Upper lobe of left lung (tissue), 6 donors: Measurements from ENCODE around the gene METRN. TPM values are rescaled to one million over a fixed set of nuclear protein-coding genes. Genes with fewer than 3 reads are reported as not detected.

Source experiments
- ATAC-seq, 2 donors: fragments of 200-7000 bp; cut with Tn5 transposase; one replicate each; pipeline ENCODE4 v1.9.1; 2022; ENCODE audit warnings: mild to moderate bottlenecking in 2 of 2, moderate library complexity in 2 of 2; ENCODE audit not compliant: low FRiP score in 2 of 2
- DNase-seq, 2 donors: peaks; one replicate each; pipeline ENCODE4 v3.0.0-alpha.2; 2019 to 2020
- H3K27ac ChIP-seq, 4 donors: fragments of 200-600 bp; sonication (generic); one replicate each; pipeline ENCODE4 v1.5.1; 2016 to 2019
- H3K27me3 ChIP-seq, 4 donors: fragments of 200-600 bp; sonication (generic); one replicate each; pipeline ENCODE4 v1.5.1; 2017 to 2019
- H3K36me3 ChIP-seq, 4 donors: fragments of 200-600 bp; sonication (generic); one replicate each; pipeline ENCODE4 v1.5.1; 2016 to 2019
- H3K4me1 ChIP-seq, 4 donors: fragments of 200-600 bp; sonication (generic); one replicate each; pipeline ENCODE4 v1.5.1; 2018 to 2019
- H3K4me3 ChIP-seq, 4 donors: fragments of 200-600 bp; sonication (generic); one replicate each; pipeline ENCODE4 v1.5.1; 2017 to 2019; ENCODE audit warnings: mild to moderate bottlenecking in 2 of 4, moderate library complexity in 1 of 4
- H3K9me3 ChIP-seq, 4 donors: fragments of 200-600 bp; sonication (generic); one replicate each; pipeline ENCODE4 v1.5.1; 2018 to 2019
- EP300 ChIP-seq, 4 donors: sonication (generic); formaldehyde crosslinking; IDR thresholded peaks; one replicate each; pipeline ENCODE4 v1.5.1; 2017; ENCODE audit warnings: antibody characterized with exemption in 4 of 4, control low read depth in 2 of 4
- POLR2A ChIP-seq, 4 donors: fragments of 450-650 bp; IDR thresholded peaks; one replicate each; pipeline ENCODE4 v1.5.1; 2016 to 2017; ENCODE audit warnings: antibody characterized with exemption in 4 of 4, mild to moderate bottlenecking in 2 of 4
- POLR2AphosphoS5 ChIP-seq, 2 donors: sonication (generic); formaldehyde crosslinking; IDR thresholded peaks; one replicate each; pipeline ENCODE4 v1.5.1; 2017; ENCODE audit warnings: antibody characterized with exemption in 2 of 2
- WGBS, 2 donors: methylation state at CpG; one replicate each; pipeline ENCODE4 v1.1.5; 2017 to 2018; 5-methylcytosine and 5-hydroxymethylcytosine counted together
- total RNA-seq, 6 donors: library from RNA; depleted of rRNA in 4 of 6; stranded (reverse); fragments of >200 nt in 4 of 6; gene quantifications; one replicate each; pipeline versions ENCODE4 v1.1.0 to v1.2.1, GENCODE V29; 2016 to 2021
- TF ChIP-seq, protein P1 (sequence below), 6 experiments: fragments of 450-650 bp in 4 of 6; fragments of 200-600 bp in 2 of 6; sonication (generic) in 2 of 6; IDR thresholded peaks; one replicate each; pipeline ENCODE4 v1.5.1; 2016 to 2019; ENCODE audit warnings: antibody characterized with exemption in 6 of 6
- donor health status: DM: no; HTN: no; CAD: no; lungs with moderate emphysema.
- donor health status: DM: no; HTN: yes; CAD: no; lungs with severe emphysema.

METRN gene
- total RNA-seq, 6 donors from 2014 or later = 22.0 to 56.0 (median 40.8) TPM

DNA sequence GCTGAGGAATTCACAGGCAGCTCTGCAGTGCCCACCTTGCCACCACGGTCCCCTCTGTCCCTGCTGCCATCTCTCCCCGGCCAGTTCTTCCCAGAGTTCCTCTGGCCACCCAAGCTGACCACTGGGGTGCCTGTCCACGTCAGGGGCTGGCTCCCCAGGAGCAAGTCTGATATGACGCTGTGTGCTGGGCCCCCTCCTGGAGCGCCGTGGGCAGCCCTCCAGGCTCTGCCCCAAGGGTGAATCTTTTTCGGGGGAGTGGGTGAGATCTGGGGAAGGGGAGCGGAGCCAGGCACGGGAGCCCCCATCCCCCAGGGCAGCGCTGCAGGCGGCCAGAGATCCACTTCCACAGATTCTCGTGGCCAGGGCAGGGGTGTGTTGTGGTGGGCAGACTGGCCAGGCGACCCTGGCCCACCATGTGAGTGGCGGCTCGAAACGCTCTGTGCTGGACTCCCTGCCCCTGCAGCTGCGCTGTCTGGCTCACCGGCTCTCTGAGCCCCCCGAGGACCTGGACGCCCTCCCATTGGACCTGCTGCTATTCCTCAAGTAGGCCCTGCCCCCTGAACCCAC lies 49.3 kb downstream of the METRN start:
- 59 to 80% methylated on average over 8 to 17 of the region's 20 CpGs for WGBS, 2 donors
- H3K27ac ChIP-seq = no peak overlapping the region
- H3K27me3 ChIP-seq = no peaks in the 10 kb centered on the region
- H3K36me3 ChIP-seq = no peaks in the 10 kb centered on the region
- no peak overlapping the region for H3K4me3 ChIP-seq
- TF ChIP-seq POLR2AphosphoS5 (IDR thresholded peaks at IDR 0.05) = no peak
- no peak for TF ChIP-seq POLR2A (IDR thresholded peaks at IDR 0.05)
- TF ChIP-seq, protein P1, sequence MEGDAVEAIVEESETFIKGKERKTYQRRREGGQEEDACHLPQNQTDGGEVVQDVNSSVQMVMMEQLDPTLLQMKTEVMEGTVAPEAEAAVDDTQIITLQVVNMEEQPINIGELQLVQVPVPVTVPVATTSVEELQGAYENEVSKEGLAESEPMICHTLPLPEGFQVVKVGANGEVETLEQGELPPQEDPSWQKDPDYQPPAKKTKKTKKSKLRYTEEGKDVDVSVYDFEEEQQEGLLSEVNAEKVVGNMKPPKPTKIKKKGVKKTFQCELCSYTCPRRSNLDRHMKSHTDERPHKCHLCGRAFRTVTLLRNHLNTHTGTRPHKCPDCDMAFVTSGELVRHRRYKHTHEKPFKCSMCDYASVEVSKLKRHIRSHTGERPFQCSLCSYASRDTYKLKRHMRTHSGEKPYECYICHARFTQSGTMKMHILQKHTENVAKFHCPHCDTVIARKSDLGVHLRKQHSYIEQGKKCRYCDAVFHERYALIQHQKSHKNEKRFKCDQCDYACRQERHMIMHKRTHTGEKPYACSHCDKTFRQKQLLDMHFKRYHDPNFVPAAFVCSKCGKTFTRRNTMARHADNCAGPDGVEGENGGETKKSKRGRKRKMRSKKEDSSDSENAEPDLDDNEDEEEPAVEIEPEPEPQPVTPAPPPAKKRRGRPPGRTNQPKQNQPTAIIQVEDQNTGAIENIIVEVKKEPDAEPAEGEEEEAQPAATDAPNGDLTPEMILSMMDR (IDR thresholded peaks at IDR 0.05) = no peak
- no peak for TF ChIP-seq EP300 (IDR thresholded peaks at IDR 0.05)
- no peak for ATAC-seq
- H3K4me1 ChIP-seq = peaks cover 0 to 12% (median 10%) of the 10 kb centered on the region in 4 donors
- H3K9me3 ChIP-seq = no peaks in the 10 kb centered on the region
- peak in 1 of 2 donors; percentile 64 for DNase-seq

DNA sequence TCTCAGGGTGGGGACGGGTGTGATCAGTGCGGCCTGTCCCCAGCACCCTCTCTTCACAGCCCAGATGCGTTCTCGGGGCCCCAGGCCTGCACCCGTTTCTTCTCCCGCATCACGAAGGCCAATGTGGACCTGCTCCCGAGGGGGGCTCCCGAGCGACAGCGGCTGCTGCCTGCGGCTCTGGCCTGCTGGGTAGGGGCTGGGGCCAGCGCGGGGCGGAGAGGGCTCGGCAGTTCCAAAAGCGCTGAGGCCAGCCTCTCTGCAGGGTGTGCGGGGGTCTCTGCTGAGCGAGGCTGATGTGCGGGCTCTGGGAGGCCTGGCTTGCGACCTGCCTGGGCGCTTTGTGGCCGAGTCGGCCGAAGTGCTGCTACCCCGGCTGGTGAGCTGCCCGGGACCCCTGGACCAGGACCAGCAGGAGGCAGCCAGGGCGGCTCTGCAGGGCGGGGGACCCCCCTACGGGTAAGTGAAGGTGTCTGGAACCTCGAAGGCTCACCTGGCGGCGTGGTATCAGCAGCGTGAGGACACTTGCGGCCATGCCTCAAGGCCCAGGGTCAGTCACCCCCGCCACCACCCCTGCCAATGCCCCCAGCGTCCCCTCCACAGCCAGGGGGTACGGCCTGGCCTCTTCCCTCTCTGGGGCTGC lies 50.0 kb downstream of the METRN start:
- ATAC-seq = no peak
- 91 to 93% methylated on average over 6 to 29 of the region's 38 CpGs for WGBS, 2 donors
- H3K4me1 ChIP-seq = peaks cover 0 to 10% (median 7%) of the 10 kb centered on the region in 4 donors
- H3K27me3 ChIP-seq = no peaks in the 10 kb centered on the region
- no peak overlapping the region for H3K4me3 ChIP-seq
- H3K9me3 ChIP-seq = no peaks in the 10 kb centered on the region
- peak in 1 of 2 donors; percentile 82 for DNase-seq
- H3K36me3 ChIP-seq = no peaks in the 10 kb centered on the region
- no peak overlapping the region for H3K27ac ChIP-seq
- TF ChIP-seq EP300 (IDR thresholded peaks at IDR 0.05) (no peak), POLR2A (IDR thresholded peaks at IDR 0.05) (no peak), POLR2AphosphoS5 (IDR thresholded peaks at IDR 0.05) (no peak)
- TF ChIP-seq, protein P1 (IDR thresholded peaks at IDR 0.05) = no peak

DNA sequence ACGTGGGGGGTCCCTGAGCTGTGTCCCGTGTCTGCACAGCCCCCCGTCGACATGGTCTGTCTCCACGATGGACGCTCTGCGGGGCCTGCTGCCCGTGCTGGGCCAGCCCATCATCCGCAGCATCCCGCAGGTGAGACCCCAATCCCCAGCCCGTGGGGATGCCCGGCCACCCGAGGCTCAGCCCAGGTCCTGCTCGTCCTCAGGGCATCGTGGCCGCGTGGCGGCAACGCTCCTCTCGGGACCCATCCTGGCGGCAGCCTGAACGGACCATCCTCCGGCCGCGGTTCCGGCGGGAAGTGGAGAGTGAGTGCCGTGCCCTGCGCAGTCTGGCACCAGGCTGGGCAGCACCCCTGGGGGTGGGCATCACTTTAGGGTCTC lies 50.6 kb downstream of the METRN start:
- WGBS, 2 donors = 90 to 93% methylated on average over 11 to 13 of the region's 29 CpGs
- no peaks in the 10 kb centered on the region for H3K36me3 ChIP-seq
- TF ChIP-seq EP300 (IDR thresholded peaks at IDR 0.05) (no peak), POLR2A (IDR thresholded peaks at IDR 0.05) (no peak), POLR2AphosphoS5 (IDR thresholded peaks at IDR 0.05) (no peak)
- TF ChIP-seq, protein P1 (IDR thresholded peaks at IDR 0.05) = no peak
- DNase-seq (peak in 1 of 2 donors; percentile 81), ATAC-seq (no peak)
- peaks cover 0 to 5% (median 3%) of the 10 kb centered on the region in 4 donors for H3K4me1 ChIP-seq
- H3K27ac ChIP-seq = no peak overlapping the region
- no peak overlapping the region for H3K4me3 ChIP-seq
- H3K27me3 ChIP-seq = no peaks in the 10 kb centered on the region
- H3K9me3 ChIP-seq = no peaks in the 10 kb centered on the region

DNA sequence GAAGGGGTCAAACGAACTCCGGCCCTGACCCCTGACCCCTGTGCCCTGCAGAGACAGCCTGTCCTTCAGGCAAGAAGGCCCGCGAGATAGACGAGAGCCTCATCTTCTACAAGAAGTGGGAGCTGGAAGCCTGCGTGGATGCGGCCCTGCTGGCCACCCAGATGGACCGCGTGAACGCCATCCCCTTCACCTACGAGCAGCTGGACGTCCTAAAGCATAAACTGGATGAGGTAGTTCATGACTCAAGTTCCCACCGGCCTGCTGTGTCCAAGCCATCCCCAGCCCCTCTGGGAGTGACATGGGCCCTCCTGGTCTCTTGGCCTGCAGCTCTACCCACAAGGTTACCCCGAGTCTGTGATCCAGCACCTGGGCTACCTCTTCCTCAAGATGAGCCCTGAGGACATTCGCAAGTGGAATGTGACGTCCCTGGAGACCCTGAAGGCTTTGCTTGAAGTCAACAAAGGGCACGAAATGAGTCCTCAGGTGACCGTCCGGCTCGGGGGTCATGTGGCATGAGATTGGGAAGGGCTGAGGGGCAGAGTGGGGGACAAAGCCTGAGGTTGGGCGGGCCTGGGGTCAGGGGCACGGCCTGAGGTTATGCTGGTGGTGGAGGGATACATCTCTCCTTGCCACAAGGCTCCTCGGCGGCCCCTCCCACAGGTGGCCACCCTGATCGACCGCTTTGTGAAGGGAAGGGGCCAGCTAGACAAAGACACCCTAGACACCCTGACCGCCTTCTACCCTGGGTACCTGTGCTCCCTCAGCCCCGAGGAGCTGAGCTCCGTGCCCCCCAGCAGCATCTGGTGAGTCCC lies 51.3 kb downstream of the METRN start:
- Histone ChIP-seq H3K36me3 (no peaks in the 10 kb centered on the region), H3K4me3 (no peak overlapping the region), H3K4me1 (peaks cover 0 to 5% (median 1%) of the 10 kb centered on the region in 4 donors), H3K27ac (no peak overlapping the region), H3K9me3 (no peaks in the 10 kb centered on the region), H3K27me3 (no peaks in the 10 kb centered on the region)
- DNase-seq (peak in 1 of 2 donors; percentile 66), ATAC-seq (no peak)
- 85 to 93% methylated on average over 19 to 29 of the region's 29 CpGs for WGBS, 2 donors
- TF ChIP-seq POLR2A (IDR thresholded peaks at IDR 0.05) (no peak), POLR2AphosphoS5 (IDR thresholded peaks at IDR 0.05) (no peak), EP300 (IDR thresholded peaks at IDR 0.05) (no peak)
- TF ChIP-seq, protein P1 (IDR thresholded peaks at IDR 0.05) = no peak
